ENCODE data around the gene GINM1.
A peak's percentile ranks its signal among the peaks of the same experiment; 100 is the strongest.

Gene GINM1, protein sequence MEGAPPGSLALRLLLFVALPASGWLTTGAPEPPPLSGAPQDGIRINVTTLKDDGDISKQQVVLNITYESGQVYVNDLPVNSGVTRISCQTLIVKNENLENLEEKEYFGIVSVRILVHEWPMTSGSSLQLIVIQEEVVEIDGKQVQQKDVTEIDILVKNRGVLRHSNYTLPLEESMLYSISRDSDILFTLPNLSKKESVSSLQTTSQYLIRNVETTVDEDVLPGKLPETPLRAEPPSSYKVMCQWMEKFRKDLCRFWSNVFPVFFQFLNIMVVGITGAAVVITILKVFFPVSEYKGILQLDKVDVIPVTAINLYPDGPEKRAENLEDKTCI

DNA sequence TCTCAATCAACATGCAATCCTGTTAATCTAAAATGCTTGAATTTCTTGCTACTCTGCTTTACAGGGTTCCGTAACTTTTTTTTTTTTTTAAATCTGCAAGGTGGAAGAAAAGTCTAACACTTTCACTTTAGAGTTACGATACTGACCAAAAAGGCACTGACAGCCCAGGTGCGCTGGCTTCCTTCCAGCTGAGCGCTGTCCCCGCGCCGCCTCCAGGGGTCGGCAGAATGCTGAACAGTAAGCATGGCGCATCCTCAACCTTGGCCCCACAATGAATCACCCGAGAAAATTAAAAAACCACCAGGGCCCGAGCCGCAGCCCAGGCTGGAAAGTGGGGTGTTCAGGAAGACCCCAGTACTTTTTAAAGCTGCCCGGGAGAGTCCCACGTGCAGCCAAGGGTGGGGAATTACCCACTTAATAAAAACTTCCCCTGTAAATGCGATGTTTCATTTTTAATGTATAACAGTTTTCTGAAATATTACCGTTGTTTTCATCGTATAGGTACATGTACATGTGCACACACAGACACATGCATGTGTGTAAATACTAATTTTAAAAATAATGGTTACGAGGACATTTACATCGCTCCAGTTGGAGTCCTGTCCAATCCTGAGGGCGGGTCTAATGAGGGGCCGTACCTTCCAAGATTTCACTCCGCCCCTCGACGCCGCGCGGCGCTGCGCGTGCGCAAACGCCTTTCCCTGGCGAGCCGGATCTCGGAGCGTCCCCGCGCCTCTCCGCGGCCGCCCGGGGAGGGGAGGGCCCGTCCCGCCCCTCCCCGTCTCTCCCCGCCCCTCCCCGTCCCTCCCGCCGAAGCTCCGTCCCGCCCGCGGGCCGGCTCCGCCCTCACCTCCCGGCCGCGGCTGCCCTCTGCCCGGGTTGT, at the start of gene GINM1:
GINM1 (plus strand) TSS at position 849 of the 883 bp plus-strand sequence. CDS start 40 bp downstream, outside the sequence.
- peak; percentile 94 for DNase-seq

DNA sequence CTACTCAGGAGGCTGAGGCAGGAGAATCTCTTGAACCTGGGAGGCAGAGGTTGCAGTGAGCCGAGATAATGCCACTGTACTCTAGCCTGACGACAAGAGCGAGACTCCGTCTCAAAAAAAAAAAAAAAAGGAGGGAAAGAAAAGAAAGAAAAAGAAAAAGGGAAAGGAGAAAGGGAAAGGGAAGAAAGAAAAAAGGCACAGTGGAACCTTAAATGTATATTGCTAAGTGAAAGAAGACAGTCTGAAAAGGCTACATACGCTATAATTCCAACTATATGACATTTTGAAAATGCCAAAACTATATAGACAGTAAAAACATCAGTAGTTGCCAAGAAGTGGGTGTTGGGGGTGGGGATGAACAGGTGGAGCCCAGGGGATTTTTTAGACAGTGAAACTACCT, 36.5 kb upstream of the GINM1 start:
- no peak for DNase-seq

DNA sequence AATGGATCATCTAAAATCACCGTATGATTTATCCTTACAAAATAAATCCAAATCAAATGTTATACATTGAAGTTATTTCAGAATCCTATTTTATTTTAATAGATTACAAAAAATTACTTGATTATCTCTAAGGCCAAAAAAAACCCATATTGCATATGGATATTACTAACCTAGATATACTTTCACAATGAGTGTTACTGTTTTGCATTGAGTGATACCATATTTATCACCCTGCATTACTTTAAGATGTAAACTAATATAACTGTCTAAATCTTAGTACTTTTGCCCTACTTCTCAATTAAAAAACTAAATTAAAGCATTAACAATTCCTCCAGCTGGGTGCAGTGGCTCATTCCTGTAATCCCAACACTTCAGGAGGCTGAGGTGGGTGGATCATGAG, 31.4 kb upstream of the GINM1 start:
- DNase-seq = no peak

DNA sequence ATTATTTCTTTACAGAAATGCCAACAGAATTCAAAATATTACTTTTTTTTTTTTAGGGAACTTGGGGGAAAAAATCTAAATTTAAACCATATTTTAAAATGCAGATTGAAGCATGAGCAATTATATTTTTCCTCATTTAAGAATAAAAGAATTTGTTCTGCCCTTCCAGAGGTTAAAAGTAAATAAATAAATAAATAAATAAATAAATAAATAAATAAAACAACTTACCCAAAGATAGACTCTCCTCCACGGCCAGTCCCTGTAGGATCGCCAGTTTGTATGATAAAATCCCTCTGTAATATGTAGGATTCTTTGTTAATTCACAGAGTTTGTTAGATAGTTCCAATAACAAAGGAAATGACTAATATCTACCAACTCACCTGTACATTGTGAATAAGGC, 25.0 kb upstream of the GINM1 start:
- DNase-seq = no peak

DNA sequence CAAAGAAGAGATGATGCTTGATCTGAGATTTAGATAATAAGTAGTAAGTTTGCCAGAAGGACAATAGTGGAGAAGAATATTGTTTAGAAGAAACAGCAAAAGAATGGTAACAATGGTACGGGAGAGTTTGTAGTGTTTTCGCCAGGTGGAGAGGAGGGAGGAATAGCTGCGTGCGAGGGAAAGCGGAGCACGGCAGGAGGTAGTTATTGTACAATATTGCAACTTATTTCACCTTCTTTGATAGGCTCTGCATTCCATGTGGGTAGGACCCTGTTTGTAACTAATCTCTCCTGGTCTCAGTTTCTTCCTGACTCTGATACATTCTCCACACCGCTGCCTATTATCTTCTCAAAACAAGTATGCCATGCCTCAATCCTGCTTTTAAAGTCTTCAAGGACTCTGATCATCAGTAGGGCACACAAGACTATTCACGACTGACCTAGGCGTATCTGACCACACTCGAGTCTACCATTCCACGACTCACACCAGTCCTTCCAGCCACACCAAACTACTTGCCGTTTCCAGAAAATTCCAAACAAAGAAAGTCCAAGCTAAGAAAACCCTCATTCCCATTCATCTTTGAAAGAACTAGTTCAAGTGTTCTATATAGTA, 21.4 kb upstream of the GINM1 start:
- DNase-seq = no peak

DNA sequence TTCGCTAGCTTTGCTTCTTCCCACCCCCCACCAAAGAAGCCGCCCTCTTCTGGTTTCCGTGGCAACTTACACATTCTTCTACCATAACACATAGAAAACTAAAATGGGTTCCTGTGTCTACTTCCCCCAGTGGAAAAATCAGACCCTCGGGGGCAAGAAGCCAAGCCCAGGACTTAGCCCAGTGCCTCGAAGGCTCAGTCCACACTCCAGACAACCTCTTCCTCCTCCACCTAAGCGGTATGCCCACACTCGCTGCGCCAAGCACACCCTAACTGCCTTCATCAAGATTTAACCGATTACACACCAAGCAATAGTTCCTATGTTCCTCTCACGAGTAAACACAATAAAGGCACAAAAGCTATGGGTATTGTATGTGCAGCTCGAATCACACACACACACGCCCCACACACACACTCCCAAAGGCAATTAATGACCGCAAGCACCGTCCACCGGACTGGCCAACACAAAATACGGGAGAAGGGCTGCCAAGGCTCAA, 20.9 kb upstream of the GINM1 start:
- DNase-seq = peak; percentile 40

DNA sequence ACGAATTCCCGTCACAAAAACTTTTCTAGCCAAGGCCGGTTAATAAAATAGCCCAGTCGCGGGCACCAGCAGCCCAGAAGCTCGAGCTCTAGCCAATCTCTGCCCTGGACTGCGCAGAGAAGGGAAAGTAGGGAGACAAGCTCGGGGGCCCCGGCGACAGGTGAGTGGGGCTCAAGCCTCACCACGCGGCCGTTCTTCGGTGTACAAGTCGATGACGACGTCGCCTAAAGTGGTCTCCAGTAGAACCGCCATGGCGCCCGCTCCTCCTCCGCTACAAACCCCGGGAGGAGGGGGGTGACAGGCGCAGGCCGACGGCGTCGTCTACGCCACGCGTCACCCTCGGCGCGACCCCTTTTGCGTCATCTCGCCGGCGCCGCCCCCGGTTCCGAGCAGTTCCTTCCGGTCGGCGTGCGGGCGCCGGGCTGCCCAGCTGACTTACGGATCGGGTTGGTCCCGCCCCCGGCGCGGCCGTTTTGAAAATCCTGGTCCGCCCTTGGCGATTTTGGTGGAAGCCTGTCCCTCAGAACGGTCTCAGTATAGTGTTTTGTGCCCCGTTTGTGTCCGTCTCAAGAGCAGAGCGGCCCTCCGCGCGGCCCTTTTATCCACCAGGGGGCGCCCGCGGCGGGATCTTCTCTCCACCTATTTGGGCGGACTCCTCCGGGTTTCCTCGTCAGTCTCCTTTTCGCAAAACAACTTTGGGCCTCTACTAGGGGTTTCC, 20.3 kb upstream of the GINM1 start, which contains the start of gene PPIL4:
PPIL4 (minus strand) TSS at position 290 of the 718 bp plus-strand sequence; CDS start at position 252, 38 bp downstream.
- peak; percentile 94 for DNase-seq

DNA sequence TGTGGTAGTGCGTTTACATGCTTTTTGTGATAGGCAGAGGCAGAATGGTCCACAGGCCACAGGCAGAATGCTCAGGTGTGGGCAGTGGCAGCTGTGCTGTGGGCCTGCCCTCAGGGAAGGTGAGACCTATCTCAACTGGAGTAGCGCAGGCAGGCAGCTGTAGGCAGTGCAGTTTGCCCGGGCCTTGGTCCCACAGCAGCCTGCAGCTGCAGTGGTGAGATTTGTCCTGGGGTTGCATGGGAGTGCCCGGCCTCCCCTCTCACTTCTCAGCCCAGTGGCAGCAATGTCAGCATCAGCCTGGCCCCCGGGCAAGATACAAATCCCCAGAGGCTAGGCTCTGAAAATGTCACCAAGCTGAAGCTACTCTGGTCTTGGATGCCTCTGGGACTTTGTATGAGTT, 14.3 kb upstream of the GINM1 start:
- no peak for DNase-seq

DNA sequence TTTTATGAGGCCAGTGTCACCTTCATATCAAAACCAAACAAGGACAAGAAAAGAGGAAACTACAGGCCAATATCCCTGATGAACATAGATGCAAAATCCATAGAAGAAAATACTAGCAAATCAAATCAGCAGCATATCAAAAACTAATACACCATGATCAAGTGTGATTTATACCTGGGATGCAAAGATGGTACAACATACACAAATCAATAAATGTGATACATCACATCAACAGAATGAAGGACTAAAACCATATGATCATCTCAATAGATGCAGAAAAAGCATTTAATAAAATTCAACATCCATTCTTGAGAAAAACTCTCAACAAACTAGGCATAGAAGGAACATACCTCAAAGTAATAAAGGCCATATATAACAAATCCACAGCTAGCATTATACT, 8.1 kb upstream of the GINM1 start:
- no peak for DNase-seq

DNA sequence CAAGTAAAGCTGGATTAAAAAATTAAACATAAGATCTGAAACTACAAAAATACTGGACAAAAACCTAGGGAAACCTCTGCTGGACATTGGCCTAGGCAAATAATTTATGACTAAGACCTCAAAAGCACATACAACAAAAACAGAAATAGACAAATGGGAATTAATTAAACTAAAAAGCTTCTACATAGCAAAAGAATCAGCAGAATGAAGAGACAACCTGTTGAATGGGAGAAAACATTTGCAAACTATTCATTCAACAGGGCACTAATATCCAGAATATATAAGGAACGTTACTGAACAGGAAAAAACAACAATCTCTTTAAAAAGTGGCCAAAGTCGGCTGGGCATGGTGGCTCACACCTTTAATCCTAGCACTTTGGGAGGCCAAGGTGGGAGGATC, 6.8 kb upstream of the GINM1 start:
- DNase-seq = no peak

DNA sequence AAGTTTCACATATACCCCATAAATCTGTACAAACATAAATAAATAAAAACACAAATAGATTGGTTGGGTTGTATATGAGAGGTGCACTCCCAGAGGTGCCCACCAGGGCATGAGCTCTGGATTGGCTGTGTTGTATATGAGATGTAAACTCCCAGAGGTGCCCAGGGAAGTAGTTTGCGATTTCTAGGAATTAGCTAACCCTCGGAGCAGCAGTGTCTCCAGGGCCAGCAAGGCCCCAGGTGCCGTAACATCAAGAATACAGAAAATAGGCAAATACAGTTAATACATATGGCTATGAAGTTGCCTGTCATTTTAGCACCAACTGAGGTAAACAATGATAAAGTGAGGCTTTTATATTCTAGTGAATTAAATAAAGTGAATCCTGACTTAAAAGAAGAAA, 5.4 kb upstream of the GINM1 start:
- DNase-seq = no peak

DNA sequence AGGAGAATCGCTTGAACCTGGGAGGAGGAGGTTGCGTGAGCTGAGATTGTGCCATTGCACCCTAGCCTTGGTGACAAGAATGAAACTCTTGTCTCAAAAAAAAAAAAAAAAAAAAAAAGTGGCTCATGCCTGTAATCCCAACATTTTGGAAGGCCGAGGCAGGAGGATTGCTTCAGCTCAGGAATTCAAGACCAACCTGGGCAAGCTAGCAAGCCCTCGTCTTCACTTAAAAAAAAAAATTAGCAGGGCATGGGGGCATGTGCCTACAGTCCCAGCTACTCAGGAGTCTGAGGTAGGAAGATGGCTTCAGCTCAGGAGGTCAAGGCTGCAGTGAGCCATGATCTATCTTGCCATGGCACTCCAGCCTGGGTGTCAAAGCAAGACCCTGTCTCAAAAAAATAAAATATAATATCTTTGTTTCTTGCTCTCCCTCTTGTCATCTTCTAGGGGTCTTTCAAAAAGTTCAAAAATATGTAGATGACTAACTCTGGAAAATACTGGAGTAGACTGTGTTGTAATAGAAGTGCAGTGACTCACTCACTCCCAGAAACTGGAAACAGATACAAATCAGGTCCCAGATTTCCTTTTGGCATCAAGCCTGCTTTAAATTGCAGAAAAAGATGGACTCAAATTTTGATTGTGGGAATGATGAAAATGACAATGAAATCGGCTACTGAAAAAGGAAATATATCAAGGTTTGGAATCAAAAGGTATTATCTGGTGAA, 2.8 kb upstream of the GINM1 start:
- DNase-seq = no peak

DNA sequence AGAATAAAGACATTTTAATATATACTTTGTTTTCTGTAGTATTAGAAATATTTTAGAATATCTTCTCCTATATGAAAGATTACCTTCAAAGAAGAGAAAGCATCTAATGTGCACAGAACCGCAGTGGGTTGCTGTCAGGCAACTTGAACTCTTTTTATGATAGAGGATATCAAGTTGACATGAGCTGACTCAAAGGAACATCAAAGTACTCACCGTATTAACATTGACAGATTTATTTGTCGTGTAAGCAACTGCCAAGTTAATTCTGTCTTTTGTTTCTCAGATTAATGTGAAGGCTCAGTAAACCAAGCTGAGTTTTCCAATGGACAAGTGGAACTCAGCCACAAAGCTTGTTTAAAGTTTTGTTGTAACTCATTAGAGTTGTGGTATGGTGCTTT, 2.2 kb upstream of the GINM1 start:
- DNase-seq = no peak

DNA sequence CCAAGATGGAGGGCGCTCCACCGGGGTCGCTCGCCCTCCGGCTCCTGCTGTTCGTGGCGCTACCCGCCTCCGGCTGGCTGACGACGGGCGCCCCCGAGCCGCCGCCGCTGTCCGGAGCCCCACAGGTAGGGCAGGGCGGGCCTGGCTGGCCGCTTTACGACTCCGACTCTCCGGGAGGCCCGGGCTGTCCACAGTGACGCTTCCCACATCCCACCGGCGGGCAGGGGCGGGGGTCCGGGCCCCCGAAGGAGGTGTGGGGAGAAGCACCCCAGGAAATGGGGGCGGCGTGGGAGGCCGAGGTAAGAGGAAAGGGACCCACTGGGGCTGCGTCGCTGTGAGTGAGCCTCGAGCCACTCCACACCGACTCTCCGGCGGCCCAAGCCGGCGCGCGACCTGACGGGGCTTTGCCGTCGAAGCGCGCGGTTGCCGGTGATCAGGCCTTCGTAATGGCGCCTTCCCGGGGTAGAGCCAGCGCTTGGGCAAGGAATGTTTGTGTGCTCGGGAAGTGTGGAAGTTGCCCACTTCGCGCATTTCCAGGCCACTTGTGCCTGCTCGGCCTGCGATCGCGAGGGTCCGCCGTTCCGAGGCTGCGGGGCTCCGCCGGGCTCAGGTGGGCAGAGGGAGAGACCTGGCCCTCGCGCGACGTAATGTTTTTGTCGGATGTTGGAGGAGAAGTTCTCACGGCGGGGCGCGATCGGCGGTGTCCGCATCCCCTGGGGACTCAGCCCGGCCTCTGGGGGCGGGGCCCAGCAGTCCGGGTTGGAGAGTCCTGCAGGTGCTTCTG, 427 bp downstream of the GINM1 start:
- DNase-seq = peak; percentile 58

DNA sequence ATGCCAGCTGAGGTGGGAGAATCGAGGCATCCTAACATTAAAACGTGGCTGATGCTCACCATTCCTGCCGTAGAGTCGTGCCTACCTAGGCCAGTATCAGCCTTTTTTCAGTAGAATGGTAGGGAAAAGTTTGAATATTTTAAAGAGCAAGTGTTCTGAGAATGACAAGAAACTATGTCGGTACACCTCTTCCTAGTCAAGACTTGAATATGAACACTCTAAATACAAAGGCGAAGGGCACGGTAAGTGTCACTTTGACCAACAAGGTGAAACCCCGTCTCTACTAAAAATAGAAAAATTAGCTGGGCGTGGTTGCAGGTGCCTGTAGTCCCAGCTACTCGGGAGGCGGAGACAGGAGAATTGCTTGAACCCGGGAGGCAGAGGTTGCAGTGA, 1.0 kb downstream of the GINM1 start:
- no peak for DNase-seq

DNA sequence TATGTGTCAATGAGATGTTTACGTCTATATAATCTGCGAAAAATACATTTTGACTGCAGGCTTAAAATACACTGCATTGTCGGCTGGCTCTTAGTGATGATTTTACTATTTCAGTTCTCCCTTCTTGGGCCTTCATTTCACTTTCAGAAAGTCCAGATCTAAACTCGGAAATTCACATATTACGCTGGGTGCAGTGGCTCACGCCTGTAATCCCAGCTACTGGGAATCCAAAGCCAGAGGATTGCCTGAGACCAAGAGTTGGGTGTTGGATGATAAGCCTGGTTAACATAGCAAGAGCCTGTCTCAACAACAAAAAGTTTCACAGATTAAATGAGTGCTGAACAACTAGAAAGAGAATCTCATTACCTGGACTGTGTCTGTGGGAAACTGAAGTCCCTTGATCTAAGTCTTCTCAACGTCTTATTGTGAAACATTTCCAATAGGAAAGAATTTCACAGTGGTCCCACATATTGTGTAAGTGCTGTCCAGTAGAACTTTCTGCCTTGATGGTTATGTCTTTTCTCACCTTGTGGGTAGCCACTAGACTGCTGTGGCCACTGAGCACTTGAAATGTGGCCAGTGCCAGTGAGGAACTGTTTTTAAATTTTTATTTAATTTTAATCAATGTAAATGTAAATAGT, 1.9 kb downstream of the GINM1 start:
- no peak for DNase-seq

DNA sequence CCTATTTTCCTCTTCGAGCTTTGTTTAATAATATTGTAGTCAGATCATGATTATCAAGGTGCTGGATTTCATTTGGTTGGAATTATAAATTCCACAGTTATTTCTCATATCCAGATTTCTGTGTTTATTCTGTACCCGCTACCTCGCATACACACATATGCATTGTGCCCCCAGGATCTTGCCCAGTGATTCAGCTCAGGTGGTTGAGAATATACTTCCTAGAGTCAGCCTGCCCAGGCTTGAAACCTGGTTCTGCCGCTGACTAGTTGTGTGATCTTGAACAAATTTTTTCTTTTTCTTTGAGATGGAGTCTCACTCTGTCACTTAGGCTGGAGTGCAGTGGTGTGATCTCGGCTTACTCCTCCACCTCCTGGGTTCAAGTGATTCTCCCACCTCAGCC, 14.7 kb downstream of the GINM1 start:
- DNase-seq = no peak

DNA sequence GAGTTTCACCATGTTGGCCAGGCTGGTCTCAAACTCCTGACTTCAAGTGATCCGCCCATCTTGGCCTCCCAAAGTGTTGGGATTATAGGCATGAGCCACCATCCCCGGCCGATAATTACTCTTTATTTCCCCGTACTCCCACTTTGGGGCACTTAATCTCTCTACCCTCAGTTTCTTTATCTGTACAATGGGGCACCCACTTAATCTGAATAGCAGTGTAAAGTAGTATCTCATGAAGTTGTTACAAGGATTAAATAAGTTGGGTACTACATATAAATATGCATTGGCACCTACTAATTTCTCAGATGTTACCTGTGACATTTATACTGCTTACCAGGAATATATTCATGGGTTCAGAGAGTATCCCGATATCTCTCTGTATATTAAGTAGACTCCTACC, 15.2 kb downstream of the GINM1 start:
- DNase-seq = no peak

DNA sequence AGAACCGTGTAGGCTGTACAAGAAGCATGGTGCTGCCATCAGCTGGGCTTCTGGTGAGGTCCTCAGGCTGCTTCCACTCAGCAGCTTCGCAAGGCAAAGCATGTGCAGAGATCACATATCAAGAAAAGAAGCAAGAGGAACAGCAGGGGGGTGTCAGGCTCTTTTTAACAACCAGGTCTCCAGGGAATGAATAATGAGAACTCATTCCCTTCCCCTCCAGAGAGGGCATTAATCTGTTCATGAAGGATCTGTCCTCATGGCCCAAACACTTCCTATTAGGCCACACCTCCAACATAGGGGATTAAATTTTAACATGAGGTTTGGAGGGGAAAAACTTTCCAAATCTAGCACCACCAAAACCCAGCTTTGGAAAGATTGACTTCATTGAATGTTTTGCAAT, 20.0 kb downstream of the GINM1 start:
- DNase-seq = no peak

DNA sequence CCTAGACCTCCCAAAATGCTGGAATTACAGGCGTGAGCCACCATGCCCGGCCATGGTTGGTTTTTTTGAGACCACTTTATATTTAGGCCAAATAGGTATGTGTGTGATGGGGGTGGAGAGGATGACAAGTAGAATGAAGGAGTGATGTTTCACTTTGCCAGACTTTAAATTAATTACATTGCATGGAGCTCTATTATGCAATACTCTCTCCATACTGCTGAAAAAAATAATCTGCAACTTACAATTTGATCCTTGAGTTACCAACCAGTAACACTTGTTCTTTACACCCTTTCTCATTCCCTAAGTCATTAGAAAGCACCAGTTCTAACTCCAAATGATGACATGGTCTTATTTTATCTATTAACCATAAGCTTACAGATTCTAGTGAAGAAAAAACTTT, 26.8 kb downstream of the GINM1 start:
- no peak for DNase-seq

DNA sequence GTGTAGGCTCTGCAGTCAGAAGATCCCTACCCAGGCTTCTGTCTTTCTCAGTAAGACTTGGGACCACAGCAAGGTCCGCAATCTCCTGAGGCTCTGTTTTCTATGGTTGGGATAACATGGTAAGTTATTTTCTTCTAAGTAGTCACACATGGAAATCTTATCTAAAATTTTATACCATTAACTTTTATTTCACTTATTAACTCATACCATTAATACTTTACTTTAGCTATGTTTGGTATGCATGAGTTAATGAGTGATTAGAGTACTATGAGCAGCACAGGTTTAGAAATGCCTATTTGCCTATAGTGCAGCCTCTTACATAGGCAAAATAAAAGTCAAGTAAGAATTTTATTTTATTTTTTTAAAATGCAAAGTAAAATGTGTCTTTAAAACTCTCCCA, 27.2 kb downstream of the GINM1 start:
- no peak for DNase-seq

All from activated T-cell treated with anti-CD3 and anti-CD28 coated beads for 4 hours (primary cell).